GM18951 (cell line): ENCODE data around the gene FARSB.
"Not testable (repeated sequence)": the region's sequence is repeated elsewhere in the genome, so short reads cannot be mapped to it uniquely, and the experiment has no call there.

ENCODE experiments used
- POLR2A ChIP-seq: IDR thresholded peaks from 4 replicates; pipeline ENCODE4 v1.6.1; 2011; ENCODE audit warnings: mild to moderate bottlenecking; ENCODE audit not compliant: insufficient read length, insufficient read depth; ENCODE audit errors: extremely low read depth
- in situ Hi-C: fragments of 300-500 bp; cut with MboI; formaldehyde crosslinking; loops from one replicate; pipeline ENCODE4 v1.12.0; 2022; ENCODE audit warnings: low sequenced_read_pairs, mixed read lengths, inconsistent platforms; ENCODE audit not compliant: unreplicated experiment

FARSB gene

DNA sequence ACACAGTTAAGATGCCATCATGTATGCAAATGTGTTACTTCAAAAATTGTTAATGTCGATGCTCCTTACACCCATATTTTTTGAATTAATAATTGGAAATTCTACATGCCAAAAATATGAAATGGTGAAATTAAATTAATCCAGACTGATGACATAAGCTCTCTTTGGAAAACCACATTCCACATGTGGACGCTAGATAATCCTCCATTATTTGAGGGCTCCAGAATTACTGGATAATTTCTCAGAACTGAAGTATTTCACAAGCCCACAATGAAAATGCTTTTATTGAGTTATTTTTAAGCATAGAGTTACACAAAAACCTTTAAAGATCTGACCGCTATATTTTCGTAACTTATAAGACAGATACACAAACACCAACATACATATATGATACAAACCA is 47.8 kb downstream of the FARSB start:
- TF ChIP-seq POLR2A, result no peak
- in situ Hi-C loops, result no loop called here

DNA sequence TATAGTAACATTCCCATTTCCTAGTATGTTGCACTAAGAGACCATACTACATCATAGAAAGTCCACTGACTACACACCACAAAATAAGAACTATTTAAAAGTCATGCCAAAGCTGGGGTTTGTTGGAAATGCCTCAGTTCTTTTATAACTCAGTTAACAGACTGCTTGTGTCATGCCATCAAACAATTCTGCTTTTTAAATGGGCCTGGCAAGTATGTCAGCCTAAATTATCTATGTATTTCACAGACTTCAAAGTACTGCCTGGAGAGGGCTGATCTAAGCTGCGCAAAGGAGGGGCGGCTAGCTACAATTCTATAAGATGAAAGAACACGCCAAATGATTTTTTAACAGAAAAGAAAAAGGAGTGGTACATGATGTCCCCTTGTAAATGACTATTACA is 49.6 kb downstream of the FARSB start:
- no peak for TF ChIP-seq POLR2A
- in situ Hi-C loops, result no loop called here

DNA sequence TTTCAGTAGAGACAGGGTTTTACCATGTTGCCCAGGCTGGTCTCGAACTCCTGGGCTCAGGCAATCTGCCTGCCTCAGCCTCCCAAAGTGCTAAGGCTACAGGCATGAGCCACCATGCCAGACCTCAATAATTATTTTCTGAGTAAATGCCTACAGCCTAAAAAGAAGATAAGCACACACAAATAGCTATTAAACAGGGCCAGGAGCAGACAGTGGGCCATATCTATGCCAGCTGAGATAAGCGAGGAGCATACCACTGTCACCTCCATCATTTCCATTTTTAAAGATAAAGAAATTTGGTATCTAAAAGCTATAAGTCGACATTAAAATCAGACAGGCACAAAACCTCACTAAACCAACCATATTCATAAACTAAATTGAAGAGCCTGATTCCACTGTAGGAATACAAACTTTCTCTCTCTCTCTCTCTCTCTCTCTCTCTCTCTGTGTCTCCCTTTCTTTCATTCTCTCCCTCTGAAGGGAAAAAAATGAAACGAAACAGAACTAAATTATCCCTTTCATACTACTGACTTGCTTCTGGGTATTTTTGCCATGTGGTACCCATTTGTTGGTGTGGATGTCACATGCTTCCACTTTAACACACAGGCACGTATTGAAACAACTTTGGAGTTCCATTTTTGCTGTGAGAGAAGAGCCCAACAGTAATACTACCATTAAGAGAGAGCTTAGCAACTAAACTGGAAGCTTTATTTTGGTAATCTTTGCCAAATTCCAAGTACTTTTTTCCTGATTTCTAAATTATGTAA is 51.0 kb downstream of the FARSB start:
- in situ Hi-C loops, result no loop called here
- TF ChIP-seq POLR2A, result no peak

DNA sequence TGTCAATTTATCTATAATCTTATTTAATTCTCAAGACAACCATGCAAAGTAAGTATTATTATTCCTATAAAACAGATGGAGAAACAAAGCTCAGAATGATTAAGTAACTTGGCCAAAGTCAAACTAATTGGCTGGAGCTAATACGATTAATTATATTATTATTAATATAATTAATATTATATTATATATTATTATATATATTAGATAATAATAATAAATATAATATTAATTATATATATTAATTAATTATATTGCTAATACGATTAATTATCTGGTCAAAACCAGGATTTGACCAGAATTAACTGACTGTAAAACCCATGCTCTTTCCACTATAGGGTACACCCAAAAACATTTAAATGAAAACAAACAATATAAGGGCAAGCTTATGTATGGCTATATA is 52.4 kb downstream of the FARSB start:
- in situ Hi-C loops, result no loop called here
- no peak for TF ChIP-seq POLR2A

DNA sequence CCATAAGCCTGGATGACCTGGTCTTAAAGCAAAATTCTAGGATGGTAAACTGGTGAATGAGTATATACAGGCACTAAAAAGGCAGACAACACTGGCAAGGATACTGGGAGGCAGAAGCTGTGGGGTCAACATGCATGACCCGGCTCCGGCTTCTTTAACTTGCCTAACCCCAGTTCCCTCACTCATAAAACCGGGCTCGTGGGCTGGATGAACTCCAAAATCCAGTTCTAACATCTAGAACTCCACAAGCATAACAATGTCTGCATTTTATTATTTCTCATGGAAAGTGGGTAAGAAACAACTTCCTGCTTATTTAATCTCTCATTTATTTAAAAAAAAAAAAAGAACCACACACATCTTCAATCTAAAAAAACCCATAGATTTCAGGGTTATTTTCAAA is 57.3 kb downstream of the FARSB start:
- no peak for TF ChIP-seq POLR2A
- in situ Hi-C loops, result no loop called here

DNA sequence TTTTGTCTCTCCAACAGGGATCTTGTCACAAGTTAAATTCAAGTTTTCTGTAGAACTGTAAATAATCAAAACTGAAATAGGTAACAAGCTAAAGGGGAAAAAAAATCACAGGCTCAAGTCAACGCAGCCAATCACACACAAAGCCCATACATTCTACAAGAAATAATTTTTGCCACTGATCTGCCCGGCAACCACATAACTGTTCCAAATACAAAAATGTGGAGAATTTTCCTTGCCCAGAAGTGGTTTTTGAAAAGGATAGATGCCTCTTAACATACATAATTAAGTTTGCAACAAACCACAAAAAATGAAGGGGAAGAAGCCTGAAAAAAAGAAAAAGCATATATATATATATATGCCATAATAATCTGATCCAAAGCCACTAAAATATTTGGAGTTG is 60.3 kb downstream of the FARSB start:
- in situ Hi-C loops, result no loop called here

DNA sequence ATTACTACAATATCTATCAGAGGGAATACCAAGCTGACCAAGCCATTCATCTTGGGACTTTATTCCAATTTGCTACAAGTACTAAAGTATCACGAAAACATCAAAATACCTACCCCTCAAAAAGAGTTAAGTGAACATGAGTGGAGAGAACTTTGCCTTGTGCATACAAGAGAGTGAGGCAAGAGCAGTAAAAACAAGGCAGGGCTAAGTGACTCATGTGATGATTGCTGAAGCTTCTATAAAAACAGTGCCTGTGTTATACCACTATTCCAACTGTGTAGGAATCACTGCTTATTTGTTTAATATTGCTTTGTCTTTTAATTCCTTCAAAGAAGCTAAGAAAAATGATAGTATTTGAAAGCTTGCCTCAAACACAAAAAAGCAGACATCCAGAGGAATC is 61.2 kb downstream of the FARSB start:
- no peak for TF ChIP-seq POLR2A
- in situ Hi-C loops, result no loop called here

More for the DNA sequence above, 60.3 kb downstream of the FARSB start:
- no peak for TF ChIP-seq POLR2A

DNA sequence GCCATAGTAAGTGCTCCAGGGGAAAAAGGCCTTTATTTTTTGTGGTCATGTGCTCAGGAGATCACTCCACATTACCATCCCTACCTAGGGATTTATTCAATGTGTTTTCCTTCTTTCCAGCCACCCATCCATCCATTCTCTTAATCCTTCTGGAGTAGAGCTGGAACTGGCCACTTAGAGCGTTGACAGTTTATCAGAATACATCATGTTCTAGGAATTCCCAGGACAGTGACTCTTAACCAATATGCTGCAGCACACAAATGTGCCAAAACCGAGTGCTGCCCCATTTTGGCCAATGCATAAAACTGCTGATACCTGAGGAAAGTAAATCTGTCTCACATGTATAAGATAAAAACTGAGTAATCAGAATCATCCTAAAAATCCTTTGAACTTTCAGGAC is 63.7 kb downstream of the FARSB start:
- in situ Hi-C loops, result no loop called here
- no peak for TF ChIP-seq POLR2A

DNA sequence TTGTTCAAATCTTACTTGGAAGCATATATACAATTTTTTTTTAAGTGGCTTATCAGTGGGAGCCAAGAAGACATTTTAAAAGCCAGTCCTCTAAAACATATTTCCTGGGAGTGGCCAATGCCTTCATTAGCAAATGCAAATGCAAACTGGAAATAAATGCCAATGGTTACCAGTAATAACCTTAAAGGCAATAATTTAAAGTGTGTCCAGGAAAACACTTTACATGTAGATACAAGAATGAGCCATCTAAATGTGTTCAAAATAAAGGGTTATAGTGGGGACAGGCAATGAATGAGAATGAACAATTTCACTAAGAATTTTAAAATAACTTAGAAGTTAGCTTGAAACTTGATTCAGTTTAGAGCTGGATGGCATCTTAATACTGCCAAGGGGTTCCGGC is 64.2 kb downstream of the FARSB start:
- no peak for TF ChIP-seq POLR2A
- in situ Hi-C loops, result no loop called here

DNA sequence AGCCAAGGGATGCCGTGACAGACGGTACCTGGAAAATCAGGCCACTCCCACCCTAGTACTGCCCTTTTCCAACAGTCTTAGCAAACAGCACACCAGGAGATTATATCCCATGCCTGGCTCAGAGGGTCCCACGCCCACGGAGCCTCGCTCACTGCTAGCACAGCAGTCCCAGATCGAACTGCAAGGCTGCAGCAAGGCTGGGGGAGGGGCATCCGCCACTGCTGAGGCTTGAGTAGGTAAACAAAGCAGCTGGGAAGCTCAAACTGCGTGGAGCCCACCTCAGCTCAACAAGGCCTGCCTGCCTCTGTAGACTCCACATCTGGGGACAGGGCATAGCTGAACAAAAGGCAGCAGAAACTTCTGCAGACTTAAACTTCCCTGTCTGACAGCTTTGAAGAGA is 71.3 kb downstream of the FARSB start:
- in situ Hi-C loops, result not testable (repeated sequence)

DNA sequence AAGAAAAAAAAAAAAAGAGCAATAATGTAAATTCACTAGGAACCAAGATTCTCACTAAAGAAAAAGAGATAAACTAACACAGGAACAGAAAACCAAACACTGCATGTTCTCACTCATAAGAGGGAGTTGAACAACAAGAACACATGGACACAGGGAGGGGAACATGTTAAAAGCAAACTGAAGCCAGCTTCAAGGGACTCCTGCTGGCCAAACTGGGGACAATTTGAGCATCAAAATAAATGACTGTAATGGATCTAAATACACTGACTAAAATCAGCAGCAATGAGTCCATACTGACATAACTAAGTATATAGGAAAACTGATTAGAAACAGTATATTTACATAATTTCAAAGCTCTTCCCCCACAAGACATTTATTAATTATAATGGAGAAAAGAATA is 73.0 kb downstream of the FARSB start:
- in situ Hi-C loops, result no loop called here
- no peak for TF ChIP-seq POLR2A

DNA sequence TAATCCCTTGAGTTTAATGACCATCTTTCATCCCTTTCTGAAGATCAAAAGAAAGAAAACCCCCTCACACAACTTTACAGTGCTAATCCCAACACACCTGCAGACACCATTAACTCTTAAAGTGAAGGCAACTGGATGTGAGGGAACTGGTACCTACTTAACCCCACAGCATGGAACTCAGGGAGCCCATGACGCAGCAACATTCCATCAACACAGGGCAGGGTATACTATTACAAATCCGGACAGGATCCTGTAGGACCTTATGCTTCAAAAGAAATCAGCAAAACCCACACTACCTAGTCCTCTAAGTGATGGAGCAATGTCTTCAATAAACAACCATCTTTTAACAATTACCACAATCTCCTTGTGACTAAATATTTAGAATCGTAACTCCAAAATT is 78.6 kb downstream of the FARSB start:
- in situ Hi-C loops, result no loop called here
- no peak for TF ChIP-seq POLR2A

DNA sequence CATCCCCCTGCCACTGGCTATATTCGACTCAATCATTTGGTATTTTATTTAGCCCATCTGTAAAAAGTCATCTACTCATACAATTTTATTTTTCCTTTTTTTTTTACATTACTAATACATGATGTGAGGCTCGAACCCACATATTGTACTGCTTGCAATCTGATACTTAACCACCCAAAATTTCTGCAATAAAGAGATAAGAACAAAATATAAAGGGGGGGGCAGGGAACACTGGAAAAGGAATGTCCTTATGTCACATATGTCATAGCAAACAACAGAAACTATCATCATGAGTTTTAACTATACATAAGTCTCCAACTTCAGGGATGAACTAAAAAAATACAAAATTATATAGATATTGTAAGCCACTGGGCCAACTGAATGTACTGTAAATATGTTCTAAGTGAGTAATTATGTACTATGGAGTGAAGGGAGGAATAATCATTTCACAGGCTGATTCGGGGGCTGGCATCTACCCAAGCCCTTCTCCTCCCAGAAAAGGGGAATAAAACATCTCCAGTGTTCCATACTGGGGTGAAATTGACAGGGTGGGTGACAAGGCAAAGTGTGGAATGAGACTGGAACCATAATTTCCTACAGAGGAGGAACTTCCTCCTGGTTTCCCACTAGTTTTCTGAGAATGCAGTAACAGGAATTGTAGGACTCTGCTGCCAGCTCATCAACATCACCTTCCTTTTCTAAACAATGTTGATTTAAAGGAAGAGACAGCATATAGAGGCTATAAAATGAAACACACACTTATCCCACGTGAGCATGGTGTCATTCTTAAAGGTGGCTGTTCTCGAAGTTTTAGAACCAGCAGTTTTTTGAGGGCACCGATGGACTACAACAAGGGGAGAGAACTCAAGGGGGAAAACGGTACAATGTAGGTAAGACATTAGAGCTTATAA is 79.5 kb downstream of the FARSB start:
- in situ Hi-C loops, result no loop called here
- no peak for TF ChIP-seq POLR2A

DNA sequence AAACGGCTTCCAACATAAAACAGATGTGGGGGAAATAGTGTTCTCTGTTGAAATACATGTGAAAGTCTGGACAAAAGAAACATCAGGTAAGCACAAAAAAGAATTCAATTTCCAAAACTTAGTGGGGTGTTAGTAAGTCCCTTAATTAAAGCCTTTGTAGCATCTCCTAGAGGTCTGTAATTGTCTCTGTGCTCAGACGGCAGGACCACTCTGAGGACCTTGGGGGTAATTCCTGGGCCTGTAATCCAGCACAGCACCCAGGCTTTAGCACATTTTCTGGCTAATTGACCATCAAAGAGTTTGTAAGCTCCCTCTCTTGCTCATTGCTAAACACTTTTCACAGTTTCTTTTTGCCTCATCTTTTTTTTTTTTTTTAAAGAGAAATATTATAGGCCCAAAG is 80.3 kb downstream of the FARSB start:
- in situ Hi-C loops, result no loop called here
- no peak for TF ChIP-seq POLR2A
